IPS DF 6.9 (cell line): ENCODE results near the gene CSF3R.
"Not testable (repeated sequence)": the region's sequence is repeated elsewhere in the genome, so short reads cannot be mapped to it uniquely, and the experiment has no call there.

ENCODE experiments used
- DNase-seq: peaks from one replicate; pipeline ENCODE4 v3.0.0-alpha.2; 2013; ENCODE audit warnings: low read depth, low spot score
- H3K27ac ChIP-seq: one replicate; pipeline ENCODE4 v1.5.1; 2013; ENCODE audit warnings: low read length, control low read depth
- H3K27me3 ChIP-seq: 2 replicates; pipeline ENCODE4 v1.6.1; 2013; ENCODE audit warnings: mild to moderate bottlenecking, low read length; ENCODE audit not compliant: control insufficient read depth, insufficient read depth
- H3K36me3 ChIP-seq: 2 replicates; pipeline ENCODE4 v1.6.1; 2013; ENCODE audit warnings: low read length; ENCODE audit not compliant: control insufficient read depth, insufficient read depth
- H3K4me1 ChIP-seq: 2 replicates; pipeline ENCODE4 v1.6.1; 2013; ENCODE audit warnings: low read length; ENCODE audit not compliant: control insufficient read depth, insufficient read depth
- H3K4me3 ChIP-seq: 2 replicates; pipeline ENCODE4 v1.5.1; 2013; ENCODE audit warnings: mild to moderate bottlenecking, low read length
- H3K9me3 ChIP-seq: 2 replicates; pipeline ENCODE4 v1.6.1; 2013; ENCODE audit warnings: low read length, inconsistent platforms; ENCODE audit not compliant: control insufficient read depth, insufficient read depth
- WGBS: extraction: QIAGEN DNeasy Blood & Tissue Kit; methylation state at CpG from one replicate; pipeline ENCODE4 v1.1.7; 2013; ENCODE audit warnings: mixed read lengths, missing lambda C conversion rate; ENCODE audit not compliant: insufficient read length, insufficient coverage; 5-methylcytosine and 5-hydroxymethylcytosine counted together

The CSF3R gene

GRCh38 chr1:36512842-36513241, 30.1 kb upstream of the CSF3R start:
- H3K36me3 ChIP-seq, result no peaks in the 10 kb centered on the region
- H3K4me3 ChIP-seq, result no peak overlapping the region
- no peaks in the 10 kb centered on the region for H3K9me3 ChIP-seq
- DNase-seq, result no peak
- no CpG with 5 or more reads among the region's 1 CpG for WGBS
- H3K4me1 ChIP-seq, result no peaks in the 10 kb centered on the region
- H3K27me3 ChIP-seq, result no peaks in the 10 kb centered on the region
- H3K27ac ChIP-seq, result no peak overlapping the region

GRCh38 chr1:36511804-36512798, 29.4 kb upstream of the CSF3R start:
- no peak for DNase-seq
- no peaks in the 10 kb centered on the region for H3K27me3 ChIP-seq
- H3K9me3 ChIP-seq, result no peaks in the 10 kb centered on the region
- no peaks in the 10 kb centered on the region for H3K36me3 ChIP-seq
- H3K4me1 ChIP-seq, result no peaks in the 10 kb centered on the region
- no CpG with 5 or more reads among the region's 15 CpGs for WGBS
- H3K4me3 ChIP-seq, result no peak overlapping the region
- no peak overlapping the region for H3K27ac ChIP-seq

GRCh38 chr1:36511220-36511619, 28.5 kb upstream of the CSF3R start:
- not testable (repeated sequence) for H3K27me3 ChIP-seq, H3K4me1 ChIP-seq, H3K36me3 ChIP-seq, DNase-seq, H3K4me3 ChIP-seq, H3K9me3 ChIP-seq, H3K27ac ChIP-seq
- WGBS, result no CpG with 5 or more reads among the region's 2 CpGs

GRCh38 chr1:36510418-36510817, 27.7 kb upstream of the CSF3R start:
- Histone ChIP-seq H3K4me3 (no peak overlapping the region), H3K27me3 (no peaks in the 10 kb centered on the region), H3K4me1 (no peaks in the 10 kb centered on the region), H3K27ac (no peak overlapping the region), H3K9me3 (no peaks in the 10 kb centered on the region), H3K36me3 (no peaks in the 10 kb centered on the region)
- no peak for DNase-seq
- WGBS, result no CpG with 5 or more reads among the region's 7 CpGs

- H3K27me3 ChIP-seq, result no peaks in the 10 kb centered on the region
- H3K9me3 ChIP-seq, result no peaks in the 10 kb centered on the region
- H3K4me3 ChIP-seq, result no peak overlapping the region
- no peaks in the 10 kb centered on the region for H3K36me3 ChIP-seq
- DNase-seq, result no peak
- no peak overlapping the region for H3K27ac ChIP-seq
- no CpG with 5 or more reads among the region's 3 CpGs for WGBS
- H3K4me1 ChIP-seq, result no peaks in the 10 kb centered on the region
Measured at GRCh38 chr1:36508257-36508656, 25.5 kb upstream of the CSF3R start.

GRCh38 chr1:36506276-36506920, 23.7 kb upstream of the CSF3R start:
- H3K27ac ChIP-seq, result no peak overlapping the region
- no peaks in the 10 kb centered on the region for H3K36me3 ChIP-seq
- no peak for DNase-seq
- no peaks in the 10 kb centered on the region for H3K4me1 ChIP-seq
- H3K27me3 ChIP-seq, result no peaks in the 10 kb centered on the region
- no CpG with 5 or more reads among the region's 5 CpGs for WGBS
- no peaks in the 10 kb centered on the region for H3K9me3 ChIP-seq
- H3K4me3 ChIP-seq, result no peak overlapping the region

GRCh38 chr1:36503733-36504132, 21.0 kb upstream of the CSF3R start:
- DNase-seq, result no peak
- no peaks in the 10 kb centered on the region for H3K27me3 ChIP-seq

GRCh38 chr1:36503159-36503558, 20.4 kb upstream of the CSF3R start:
- no peak overlapping the region for H3K27ac ChIP-seq
- H3K9me3 ChIP-seq, result no peaks in the 10 kb centered on the region
- no peak overlapping the region for H3K4me3 ChIP-seq
- no peak for DNase-seq
- no CpG with 5 or more reads among the region's 1 CpG for WGBS
- H3K4me1 ChIP-seq, result no peaks in the 10 kb centered on the region
- no peaks in the 10 kb centered on the region for H3K36me3 ChIP-seq
- no peaks in the 10 kb centered on the region for H3K27me3 ChIP-seq

More at GRCh38 chr1:36503733-36504132, 21.0 kb upstream of the CSF3R start:
- no peak overlapping the region for H3K4me3 ChIP-seq
- H3K27ac ChIP-seq, result no peak overlapping the region
- no peaks in the 10 kb centered on the region for H3K36me3 ChIP-seq
- no peaks in the 10 kb centered on the region for H3K4me1 ChIP-seq
- WGBS, result no CpG with 5 or more reads among the region's 1 CpG
- no peaks in the 10 kb centered on the region for H3K9me3 ChIP-seq

GRCh38 chr1:36502616-36503015, 19.9 kb upstream of the CSF3R start:
- H3K27ac ChIP-seq, result no peak overlapping the region
- WGBS, result no CpG with 5 or more reads among the region's 2 CpGs
- no peak overlapping the region for H3K4me3 ChIP-seq
- no peaks in the 10 kb centered on the region for H3K4me1 ChIP-seq
- H3K9me3 ChIP-seq, result no peaks in the 10 kb centered on the region
- DNase-seq, result no peak
- no peaks in the 10 kb centered on the region for H3K36me3 ChIP-seq
- no peaks in the 10 kb centered on the region for H3K27me3 ChIP-seq

- H3K27ac ChIP-seq, H3K9me3 ChIP-seq, H3K36me3 ChIP-seq, H3K4me3 ChIP-seq, H3K27me3 ChIP-seq, DNase-seq, H3K4me1 ChIP-seq: not testable (repeated sequence)
- no CpG with 5 or more reads among the region's 4 CpGs for WGBS
Measured at GRCh38 chr1:36501911-36502310, 19.2 kb upstream of the CSF3R start.
